SK-N-SH (cell line): ENCODE measurements around the gene PCGF1. TPM values are rescaled to one million over a fixed set of nuclear protein-coding genes. Genes with fewer than 3 reads are reported as not detected.

Experiments
- CTCF ChIA-PET: fragments of 300-600, 350-600 bp; formaldehyde crosslinking; extraction: SDS; loops from one replicate; lab custom pipeline; 2021; lab: Yijun Ruan, JAX
- POLR2A ChIA-PET: fragments of 350-600 bp; sonication (Branson Sonifier 250); formaldehyde crosslinking; extraction: SDS; loops from one replicate; lab custom pipeline; 2020; ENCODE audit warnings: antibody characterized with exemption, inconsistent platforms; lab: Yijun Ruan, JAX
- DNase-seq: peaks from one replicate; pipeline ENCODE4 v3.0.0; 2012
- H2AFZ ChIP-seq: fragments of 200-600 bp; sonication (generic); 2 replicates; pipeline ENCODE4 v1.8.1; 2016; ENCODE audit warnings: antibody characterized with exemption, mild to moderate bottlenecking, low read depth
- H3F3A ChIP-seq: fragments of 200-600 bp; sonication (generic); replicated peaks from 2 replicates; pipeline ENCODE3; 2016; ENCODE audit warnings: antibody characterized with exemption, mild to moderate bottlenecking; ENCODE audit not compliant: insufficient read depth
- H3K27ac ChIP-seq, 2 experiments: fragments of 200-500 bp in 1 of 2; fragments of 200-600 bp in 1 of 2; sonication (Bioruptor generic) in 1 of 2; sonication (generic), shearing (Covaris generic) in 1 of 2; 2 replicates each; pipeline versions ENCODE4 v1.5.1 to v1.6.1; 2014 to 2016; ENCODE audit warnings: low read depth in 2 of 2, inconsistent platforms in 1 of 2, low read length in 1 of 2, mild to moderate bottlenecking in 1 of 2, mixed read lengths in 1 of 2
- H3K27me3 ChIP-seq: fragments of 200-600 bp; sonication (generic), shearing (Covaris generic); 2 replicates; pipeline ENCODE4 v1.6.1; 2016; ENCODE audit warnings: mixed run types; ENCODE audit not compliant: insufficient read depth
- H3K36me3 ChIP-seq, 2 experiments: fragments of 200-500 bp in 1 of 2; fragments of 200-600 bp in 1 of 2; sonication (Bioruptor generic) in 1 of 2; sonication (generic) in 1 of 2; replicated peaks in 1 of 2; 2 replicates each; pipeline versions ENCODE3 to v1.5.1; 2014 to 2016; ENCODE audit warnings: low read length in 1 of 2, mild to moderate bottlenecking in 1 of 2; ENCODE audit not compliant: insufficient read depth in 2 of 2, control insufficient read depth in 1 of 2
- H3K4me1 ChIP-seq, 2 experiments: fragments of 200-500 bp in 1 of 2; fragments of 200-600 bp in 1 of 2; sonication (Bioruptor generic) in 1 of 2; sonication (generic), shearing (Covaris generic) in 1 of 2; 2 replicates each; pipeline versions ENCODE4 v1.5.1 to v1.6.1; 2014 to 2016; ENCODE audit warnings: low read depth in 1 of 2, low read length in 1 of 2, mixed run types in 1 of 2; ENCODE audit not compliant: insufficient read depth in 2 of 2, control insufficient read depth in 1 of 2
- H3K4me2 ChIP-seq: fragments of 200-600 bp; sonication (generic), shearing (Covaris generic); 2 replicates; pipeline ENCODE4 v1.6.1; 2017; ENCODE audit warnings: mixed run types
- H3K4me3 ChIP-seq, 2 experiments: fragments of 200-500 bp in 1 of 2; fragments of 200-600 bp in 1 of 2; sonication (Bioruptor generic) in 1 of 2; sonication (generic), shearing (Covaris generic) in 1 of 2; 2 replicates each; pipeline versions ENCODE4 v1.5.1 to v1.8.1; 2014 to 2016; ENCODE audit warnings: low read depth in 2 of 2, inconsistent platforms in 1 of 2, low read length in 1 of 2, mild to moderate bottlenecking in 1 of 2, mixed read lengths in 1 of 2, moderate library complexity in 1 of 2
- H3K79me2 ChIP-seq: fragments of 200-600 bp; sonication (generic); 2 replicates; pipeline ENCODE4 v1.8.1; 2017; ENCODE audit warnings: mild to moderate bottlenecking; ENCODE audit not compliant: insufficient read depth
- H3K9ac ChIP-seq: fragments of 200-600 bp; sonication (generic); 2 replicates; pipeline ENCODE4 v1.6.1; 2017; ENCODE audit warnings: mixed run types
- H3K9me2 ChIP-seq: fragments of 200-600 bp; sonication (generic); 2 replicates; pipeline ENCODE4 v1.6.1; 2017; ENCODE audit warnings: mixed run types
- H3K9me3 ChIP-seq: fragments of 200-600 bp; sonication (generic); 2 replicates; pipeline ENCODE4 v1.6.1; 2017; ENCODE audit warnings: mixed run types, mild to moderate bottlenecking, moderate library complexity
- H4K20me1 ChIP-seq: fragments of 200-600 bp; sonication (generic); 2 replicates; pipeline ENCODE4 v1.6.1; 2017; ENCODE audit warnings: mild to moderate bottlenecking, mixed run types; ENCODE audit not compliant: insufficient read depth
- CHD2 ChIP-seq: fragments of 150-350 bp; IDR thresholded peaks from 2 replicates; pipeline ENCODE4 v1.6.1; 2018; ENCODE audit warnings: low read length; ENCODE audit not compliant: partially characterized antibody
- ELF1 ChIP-seq: IDR thresholded peaks from 2 replicates; pipeline ENCODE4 v1.4.0; 2012
- EZH2phosphoT487 ChIP-seq: fragments of 200-600 bp; sonication (generic); IDR thresholded peaks from 2 replicates; pipeline ENCODE4 v1.6.1; 2017; ENCODE audit warnings: low read depth, mixed run types, mild to moderate bottlenecking, antibody characterized with exemption, moderate library complexity, borderline replicate concordance
- MEF2A ChIP-seq: IDR thresholded peaks from 2 replicates; pipeline ENCODE4 v1.4.0; 2012; ENCODE audit warnings: low read depth, borderline replicate concordance
- MXI1 ChIP-seq: IDR thresholded peaks from 2 replicates; pipeline ENCODE4 v1.6.1; 2012; ENCODE audit warnings: mild to moderate bottlenecking, low read depth, low read length, improper control_type of control experiment
- NFIC ChIP-seq: IDR thresholded peaks from 2 replicates; pipeline ENCODE4 v1.4.0; 2012; ENCODE audit warnings: borderline replicate concordance
- RFX5 ChIP-seq: IDR thresholded peaks from 2 replicates; pipeline ENCODE4 v1.6.1; 2012; ENCODE audit warnings: mild to moderate bottlenecking, improper control_type of control experiment, low read length
- RXRA ChIP-seq: IDR thresholded peaks from 2 replicates; pipeline ENCODE4 v1.4.0; 2012; ENCODE audit warnings: low read depth, mild to moderate bottlenecking, borderline replicate concordance
- TEAD4 ChIP-seq: IDR thresholded peaks from 2 replicates; pipeline ENCODE4 v1.4.0; 2012; ENCODE audit warnings: mild to moderate bottlenecking, borderline replicate concordance; ENCODE audit not compliant: insufficient read depth
- YY1 ChIP-seq: IDR thresholded peaks from 2 replicates; pipeline ENCODE4 v1.4.0; 2012; ENCODE audit warnings: low read depth, mild to moderate bottlenecking
- WGBS: methylation state at CpG from one replicate; pipeline ENCODE4 v1.1.6; 2017; ENCODE audit warnings: low lambda C conversion rate; 5-methylcytosine and 5-hydroxymethylcytosine counted together
- polyA plus RNA-seq, 3 experiments: library from polyadenylated mRNA; depleted of rRNA; stranded (reverse); fragments of >200 nt; gene quantifications; 2 replicates each; pipeline ENCODE4 v1.2.3, GENCODE V29; 2012
- TF ChIP-seq, protein P1 (sequence below): fragments of 150-350 bp; IDR thresholded peaks from 2 replicates; pipeline ENCODE4 v1.6.1; 2016; ENCODE audit warnings: mild to moderate bottlenecking, low read depth, low read length
- TF ChIP-seq, protein P2 (sequence below): IDR thresholded peaks from 2 replicates; pipeline ENCODE4 v1.6.1; 2012; ENCODE audit warnings: mild to moderate bottlenecking, low read depth, low read length, moderate library complexity

Gene PCGF1
- polyA plus RNA-seq, 1 of the 3 experiments (the other 2 are of a cell fraction) = 44.9 TPM

DNA sequence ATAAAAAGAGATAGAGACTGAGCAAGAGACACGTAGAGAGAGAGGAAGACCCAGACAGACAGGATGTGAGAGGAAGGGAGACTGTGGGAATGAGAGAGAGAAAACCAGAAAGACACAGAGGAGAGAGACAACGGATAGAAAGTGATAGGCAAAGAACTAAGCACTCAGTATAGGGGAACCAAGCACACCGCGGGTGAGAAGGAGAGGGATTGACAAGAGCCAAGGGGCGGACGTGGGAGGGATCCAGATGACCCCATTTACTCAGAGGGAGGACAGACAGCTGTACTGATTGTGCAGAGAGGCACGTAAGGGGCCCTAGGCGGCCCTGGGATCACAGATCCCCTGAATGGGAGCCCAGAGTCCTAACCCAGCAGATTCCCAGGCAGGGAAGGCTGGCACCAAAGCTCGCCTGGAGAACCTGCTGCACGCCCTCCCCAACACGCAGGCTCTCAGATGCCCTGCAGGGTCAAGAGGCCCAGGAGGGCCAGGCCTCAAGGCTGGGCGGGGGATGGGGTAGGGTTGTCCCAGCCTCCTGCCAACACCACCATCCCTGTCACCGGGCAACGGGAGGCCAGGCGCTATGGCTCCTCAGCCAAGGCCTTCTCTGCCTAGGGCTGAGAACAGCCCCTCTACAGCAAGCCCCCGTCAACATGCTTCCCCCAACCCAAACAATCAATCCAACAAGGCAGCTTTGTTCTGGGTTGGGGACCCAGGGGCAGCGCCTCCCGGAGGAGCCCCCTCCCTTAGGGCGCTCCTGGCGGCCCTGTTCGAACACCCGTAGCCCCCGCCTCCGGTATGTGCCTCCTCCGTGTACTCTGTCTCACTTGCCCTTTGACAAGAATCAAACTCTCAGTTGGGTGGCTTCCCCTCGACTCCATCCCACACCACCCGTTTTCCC lies 45.7 kb upstream of the PCGF1 start:
- Histone ChIP-seq H2AFZ (peak overlapping the region; percentile 86), H3K27me3 (no peaks in the 10 kb centered on the region), H3K36me3 (peaks cover 21 to 24% of the 10 kb centered on the region in 2 experiments), H3K4me3 (peak overlapping the region; percentile 86 to 91), H3F3A (peaks cover 19% of the 10 kb centered on the region), H3K9me3 (no peaks in the 10 kb centered on the region), H3K27ac (peak overlapping the region; percentile 92 to 95), H4K20me1 (no peaks in the 10 kb centered on the region), H3K4me1 (peaks cover 9 to 43% of the 10 kb centered on the region in 2 experiments; a peak in 3 of 4 replicates), H3K4me2 (peak overlapping the region; percentile 98), H3K9me2 (no peaks in the 10 kb centered on the region), H3K79me2 (peaks cover 66% of the 10 kb centered on the region), H3K9ac (peak overlapping the region; percentile 91)
- ChIA-PET POLR2A (interaction anchor here (0.6 to 1.6 kb wide), 4 partner anchors 38 to 98 kb away, joined by 3 to 4 read pairs (median 3); partner anchors contain the start of genes INO80B, TLX2 and WBP1), CTCF (interaction anchor here (1.0 to 1.7 kb wide), 7 partner anchors 21 to 70 kb away, joined by 3 to 10 read pairs (median 5); partner anchors contain the start of genes CCDC142 and TTC31)
- peak; percentile 76 for DNase-seq
- TF ChIP-seq TEAD4 (no peak), NFIC (no peak), CHD2 (peak; percentile 30)
- WGBS = 26% methylated on average over 22 of the region's 27 CpGs

DNA sequence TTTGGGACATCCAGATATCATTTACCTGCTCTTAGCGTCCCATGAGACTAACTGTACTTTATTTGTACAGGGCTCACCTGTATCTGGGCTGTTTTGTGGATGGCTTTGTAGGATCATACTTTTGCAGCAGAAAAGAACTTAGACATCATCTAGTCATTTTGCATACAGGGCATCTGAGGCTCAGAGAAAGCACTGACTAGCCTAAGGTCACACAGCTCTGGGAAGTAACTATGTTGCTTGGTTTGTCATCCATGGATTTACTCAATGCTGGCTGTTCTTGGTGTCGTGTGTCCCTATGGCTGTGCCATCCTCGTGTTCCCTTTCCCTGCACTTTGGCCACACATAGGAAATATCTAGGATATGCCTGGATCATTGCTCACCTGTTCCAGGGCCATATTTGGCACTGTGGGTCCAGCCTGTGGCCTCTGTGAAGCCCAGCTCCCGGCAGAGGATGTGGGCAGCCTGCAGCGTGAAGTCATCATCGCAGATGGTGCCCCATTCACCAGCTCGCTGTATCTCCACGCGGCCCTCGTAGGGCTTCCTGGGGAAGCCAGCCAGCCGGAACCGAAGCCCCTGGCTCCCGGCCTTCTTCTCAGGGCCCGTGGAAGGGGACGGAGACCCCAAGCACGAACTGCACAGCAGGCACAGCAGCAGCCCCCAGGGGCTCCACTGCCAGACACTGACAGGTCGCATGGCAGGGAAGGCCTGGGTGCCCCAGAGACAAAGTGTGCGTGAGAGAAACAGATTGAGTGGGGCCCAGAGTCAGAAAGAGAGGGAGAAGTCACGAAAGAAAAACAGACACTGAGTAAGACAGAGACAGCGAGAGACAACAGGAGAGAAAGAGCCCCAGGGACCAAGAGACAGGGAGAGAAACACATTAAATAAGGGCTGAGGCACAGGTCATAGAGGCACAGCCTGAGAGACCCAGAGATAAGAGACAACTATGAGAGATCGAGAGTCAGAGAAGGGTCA lies 44.7 kb upstream of the PCGF1 start:
- CTCF ChIA-PET = interaction anchor here (0.7 to 1.7 kb wide), 6 partner anchors 20 to 69 kb away, joined by 3 to 10 read pairs (median 6); partner anchors contain the start of genes CCDC142, PCGF1 and TTC31
- Histone ChIP-seq H3K9me2 (no peaks in the 10 kb centered on the region), H3K4me2 (peak overlapping the region; percentile 98), H3K79me2 (peaks cover 66% of the 10 kb centered on the region), H3K27me3 (no peaks in the 10 kb centered on the region), H4K20me1 (no peaks in the 10 kb centered on the region), H3K9me3 (no peaks in the 10 kb centered on the region), H3K36me3 (peaks cover 15 to 24% of the 10 kb centered on the region in 2 experiments), H3K27ac (peak overlapping the region; percentile 92 to 95; a peak in 3 of 4 replicates), H3F3A (peaks cover 13% of the 10 kb centered on the region), H3K9ac (peak overlapping the region; percentile 91), H3K4me3 (peak overlapping the region; percentile 86 to 91), H3K4me1 (peaks cover 9 to 43% of the 10 kb centered on the region in 2 experiments; a peak in 3 of 4 replicates), H2AFZ (no peak overlapping the region)
- no peak for TF ChIP-seq RXRA
- peak; percentile 25; the same call in 1 of the 2 replicates for TF ChIP-seq MXI1
- WGBS = 86% methylated on average over 21 of the region's 21 CpGs
- POLR2A ChIA-PET = no interaction called here
- DNase-seq = no peak

DNA sequence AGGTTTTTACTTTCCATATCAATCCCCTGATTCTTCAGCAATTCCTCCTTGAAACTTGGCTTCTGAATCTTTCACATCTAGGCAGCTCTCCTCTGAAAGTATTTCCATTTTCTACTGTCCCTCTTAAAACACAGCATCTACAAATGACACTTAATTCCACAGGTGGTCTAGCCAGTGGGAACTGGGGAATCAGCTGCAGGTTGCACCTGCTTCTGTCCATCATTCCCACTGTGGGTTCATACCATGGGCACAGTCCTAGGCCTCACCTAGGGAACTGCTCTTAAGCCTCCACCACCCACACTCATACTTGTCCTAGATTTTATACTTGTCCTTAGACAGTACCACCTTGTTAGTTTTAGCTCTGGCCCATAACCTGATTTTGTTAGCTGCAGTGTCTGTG lies 44.0 kb upstream of the PCGF1 start:
- Histone ChIP-seq H3K27me3 (no peaks in the 10 kb centered on the region), H2AFZ (no peak overlapping the region), H3K9me2 (no peaks in the 10 kb centered on the region), H3K4me2 (peak overlapping the region; percentile 98), H3K9me3 (no peaks in the 10 kb centered on the region), H3K79me2 (peaks cover 66% of the 10 kb centered on the region), H3F3A (peaks cover 13% of the 10 kb centered on the region), H3K4me1 (peaks cover 9 to 43% of the 10 kb centered on the region in 2 experiments; a peak in 3 of 4 replicates), H4K20me1 (no peaks in the 10 kb centered on the region), H3K36me3 (peaks cover 8 to 20% of the 10 kb centered on the region in 2 experiments), H3K27ac (no peak overlapping the region), H3K4me3 (no peak overlapping the region), H3K9ac (no peak overlapping the region)
- no peak for DNase-seq
- ChIA-PET POLR2A (no interaction called here), CTCF (interaction anchor here (0.7 to 1.7 kb wide), 4 partner anchors 19 to 46 kb away, joined by 3 to 10 read pairs (median 4); partner anchors contain the start of gene PCGF1)
- no peak for TF ChIP-seq EZH2phosphoT487
- TF ChIP-seq, protein P1, sequence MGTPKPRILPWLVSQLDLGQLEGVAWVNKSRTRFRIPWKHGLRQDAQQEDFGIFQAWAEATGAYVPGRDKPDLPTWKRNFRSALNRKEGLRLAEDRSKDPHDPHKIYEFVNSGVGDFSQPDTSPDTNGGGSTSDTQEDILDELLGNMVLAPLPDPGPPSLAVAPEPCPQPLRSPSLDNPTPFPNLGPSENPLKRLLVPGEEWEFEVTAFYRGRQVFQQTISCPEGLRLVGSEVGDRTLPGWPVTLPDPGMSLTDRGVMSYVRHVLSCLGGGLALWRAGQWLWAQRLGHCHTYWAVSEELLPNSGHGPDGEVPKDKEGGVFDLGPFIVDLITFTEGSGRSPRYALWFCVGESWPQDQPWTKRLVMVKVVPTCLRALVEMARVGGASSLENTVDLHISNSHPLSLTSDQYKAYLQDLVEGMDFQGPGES = no peak
- no peak for TF ChIP-seq ELF1
- TF ChIP-seq YY1 = no peak
- TF ChIP-seq MEF2A = no peak
- TF ChIP-seq, protein P2, sequence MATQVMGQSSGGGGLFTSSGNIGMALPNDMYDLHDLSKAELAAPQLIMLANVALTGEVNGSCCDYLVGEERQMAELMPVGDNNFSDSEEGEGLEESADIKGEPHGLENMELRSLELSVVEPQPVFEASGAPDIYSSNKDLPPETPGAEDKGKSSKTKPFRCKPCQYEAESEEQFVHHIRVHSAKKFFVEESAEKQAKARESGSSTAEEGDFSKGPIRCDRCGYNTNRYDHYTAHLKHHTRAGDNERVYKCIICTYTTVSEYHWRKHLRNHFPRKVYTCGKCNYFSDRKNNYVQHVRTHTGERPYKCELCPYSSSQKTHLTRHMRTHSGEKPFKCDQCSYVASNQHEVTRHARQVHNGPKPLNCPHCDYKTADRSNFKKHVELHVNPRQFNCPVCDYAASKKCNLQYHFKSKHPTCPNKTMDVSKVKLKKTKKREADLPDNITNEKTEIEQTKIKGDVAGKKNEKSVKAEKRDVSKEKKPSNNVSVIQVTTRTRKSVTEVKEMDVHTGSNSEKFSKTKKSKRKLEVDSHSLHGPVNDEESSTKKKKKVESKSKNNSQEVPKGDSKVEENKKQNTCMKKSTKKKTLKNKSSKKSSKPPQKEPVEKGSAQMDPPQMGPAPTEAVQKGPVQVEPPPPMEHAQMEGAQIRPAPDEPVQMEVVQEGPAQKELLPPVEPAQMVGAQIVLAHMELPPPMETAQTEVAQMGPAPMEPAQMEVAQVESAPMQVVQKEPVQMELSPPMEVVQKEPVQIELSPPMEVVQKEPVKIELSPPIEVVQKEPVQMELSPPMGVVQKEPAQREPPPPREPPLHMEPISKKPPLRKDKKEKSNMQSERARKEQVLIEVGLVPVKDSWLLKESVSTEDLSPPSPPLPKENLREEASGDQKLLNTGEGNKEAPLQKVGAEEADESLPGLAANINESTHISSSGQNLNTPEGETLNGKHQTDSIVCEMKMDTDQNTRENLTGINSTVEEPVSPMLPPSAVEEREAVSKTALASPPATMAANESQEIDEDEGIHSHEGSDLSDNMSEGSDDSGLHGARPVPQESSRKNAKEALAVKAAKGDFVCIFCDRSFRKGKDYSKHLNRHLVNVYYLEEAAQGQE = no peak
- no peak for TF ChIP-seq RFX5
